GM18508 (cell line): ENCODE measurements around the gene KRTAP5-3.
"Not testable (repeated sequence)": the region's sequence is repeated elsewhere in the genome, so short reads cannot be mapped to it uniquely, and the experiment has no call there.

ENCODE experiments used
- ATAC-seq: cut with Tn5 transposase; IDR thresholded peaks from one replicate; pipeline ENCODE4 v1.9.1; 2021; ENCODE audit warnings: moderate number of reproducible peaks; ENCODE audit not compliant: insufficient read depth, unreplicated experiment

KRTAP5-3 gene

DNA sequence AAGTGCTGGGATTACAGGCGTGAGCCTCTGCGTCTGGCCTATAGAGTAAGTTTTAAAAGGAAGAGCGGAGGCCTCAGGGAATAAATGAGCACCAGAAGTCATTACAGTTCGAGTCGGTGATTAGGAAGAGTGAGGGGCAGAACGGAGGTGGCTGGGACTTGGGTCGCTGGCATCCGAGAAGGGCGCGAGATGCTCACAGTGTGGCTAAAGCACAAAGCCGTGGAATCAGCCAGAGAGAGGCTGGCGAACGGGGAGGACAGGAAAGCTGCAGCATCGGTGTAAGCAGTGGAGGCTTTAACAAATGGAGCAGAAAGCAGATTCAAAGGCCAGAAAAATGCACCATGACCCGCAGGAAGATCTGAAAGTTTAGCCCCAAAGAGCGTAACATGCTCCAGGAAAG lies 16.4 kb upstream of the KRTAP5-3 start:
- ATAC-seq, result no peak

DNA sequence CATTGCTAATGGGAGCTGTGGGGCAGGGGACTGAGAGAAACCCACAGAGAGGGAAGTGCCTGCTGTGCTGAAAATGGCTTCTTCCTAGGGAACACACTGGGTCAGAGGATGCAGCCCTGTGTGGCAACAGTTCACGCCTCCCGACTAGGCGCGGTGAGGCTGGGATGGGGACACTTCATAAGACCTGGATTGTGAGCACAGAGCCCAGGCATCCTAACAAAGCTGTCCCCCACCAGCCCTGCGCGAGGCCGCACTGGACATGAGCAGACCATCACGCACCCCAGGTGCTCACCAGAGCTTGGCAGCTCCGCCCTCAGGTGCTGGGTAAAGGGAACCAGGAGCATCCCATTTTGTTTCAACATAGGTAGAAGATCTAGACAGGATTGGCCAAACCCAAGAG lies 15.5 kb upstream of the KRTAP5-3 start:
- no peak for ATAC-seq

DNA sequence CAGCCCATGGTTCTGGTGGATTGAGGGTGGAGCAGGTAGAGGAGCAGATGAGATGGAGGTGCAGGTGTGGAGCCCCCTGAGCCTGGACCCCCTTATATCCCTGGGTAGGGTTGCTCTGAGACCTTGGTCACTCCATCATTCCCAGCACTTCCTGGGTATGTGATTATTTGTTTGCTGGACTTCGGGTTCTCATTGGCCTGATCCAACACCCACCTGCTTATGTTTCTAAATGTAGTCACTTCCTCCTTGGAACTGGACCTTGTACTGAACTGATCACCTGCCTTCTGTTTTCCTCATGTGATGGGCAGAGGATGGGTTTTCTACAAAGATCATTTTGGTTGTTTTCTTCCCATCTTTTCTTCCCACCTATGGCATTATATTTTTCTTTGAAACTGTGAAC lies 13.8 kb upstream of the KRTAP5-3 start, which contains the start of gene KRTAP5-4:
Gene KRTAP5-4 (minus strand): TSS at position 53 of the 400 bp plus-strand sequence. CDS start 45 bp downstream, at position 8.
- ATAC-seq, result no peak

DNA sequence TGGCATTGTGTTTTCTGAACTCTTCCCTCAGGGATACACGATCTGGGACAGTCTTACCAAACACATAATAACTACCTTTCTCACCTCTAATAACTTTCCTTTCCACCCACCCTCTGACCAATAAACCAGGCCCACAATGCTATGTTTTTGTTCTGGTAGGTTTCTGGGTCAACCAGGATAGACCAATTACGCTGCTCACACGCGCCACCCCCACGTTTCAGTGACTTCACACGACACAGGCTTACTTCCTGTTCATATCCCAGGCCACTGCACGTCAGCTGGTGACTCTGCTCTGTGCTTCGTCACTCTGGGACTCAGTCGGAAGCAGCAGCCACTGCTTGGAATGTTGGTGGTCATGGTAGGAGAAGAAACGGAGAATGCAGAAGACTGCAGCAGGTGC lies 11.2 kb upstream of the KRTAP5-3 start:
- no peak for ATAC-seq

DNA sequence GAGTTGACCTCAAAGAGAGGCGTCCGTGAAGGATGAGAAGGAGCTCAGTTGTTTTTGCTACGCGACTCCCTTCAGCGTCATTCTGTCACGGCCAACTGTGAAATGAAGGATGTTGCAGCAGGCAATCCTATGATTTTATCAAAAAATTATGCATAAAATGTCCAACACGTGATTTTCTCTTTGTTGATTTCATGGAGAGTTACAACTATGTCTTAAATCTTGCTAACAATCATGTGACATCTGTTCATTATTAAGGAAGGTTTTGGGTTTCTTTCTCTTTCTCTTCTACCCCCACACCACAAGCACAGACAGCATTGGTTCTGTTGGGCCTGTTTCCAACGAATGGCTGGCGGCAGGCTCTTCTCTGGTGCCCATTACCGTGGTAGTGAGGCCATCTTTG lies 10.0 kb upstream of the KRTAP5-3 start:
- no peak for ATAC-seq

DNA sequence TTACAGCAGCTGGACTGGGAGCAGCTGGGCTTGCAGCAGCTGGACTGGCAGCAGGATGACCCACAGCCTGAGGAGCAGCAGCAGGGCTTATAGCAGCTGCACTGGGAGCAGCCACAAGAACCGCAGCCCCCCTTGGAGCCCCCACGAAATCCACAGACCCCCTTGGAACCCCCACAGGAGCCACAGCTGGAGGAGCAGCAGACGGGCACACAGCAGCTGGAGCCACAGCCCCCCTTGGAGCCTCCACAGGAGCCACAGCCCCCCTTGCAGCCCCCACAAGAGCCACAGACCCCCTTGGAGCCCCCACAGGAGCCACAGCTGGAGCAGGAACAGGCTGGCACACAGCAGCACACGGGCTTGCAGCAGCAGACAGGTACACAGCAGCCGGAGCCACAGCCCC lies 362 bp downstream of the KRTAP5-3 start:
- ATAC-seq, result not testable (repeated sequence)

DNA sequence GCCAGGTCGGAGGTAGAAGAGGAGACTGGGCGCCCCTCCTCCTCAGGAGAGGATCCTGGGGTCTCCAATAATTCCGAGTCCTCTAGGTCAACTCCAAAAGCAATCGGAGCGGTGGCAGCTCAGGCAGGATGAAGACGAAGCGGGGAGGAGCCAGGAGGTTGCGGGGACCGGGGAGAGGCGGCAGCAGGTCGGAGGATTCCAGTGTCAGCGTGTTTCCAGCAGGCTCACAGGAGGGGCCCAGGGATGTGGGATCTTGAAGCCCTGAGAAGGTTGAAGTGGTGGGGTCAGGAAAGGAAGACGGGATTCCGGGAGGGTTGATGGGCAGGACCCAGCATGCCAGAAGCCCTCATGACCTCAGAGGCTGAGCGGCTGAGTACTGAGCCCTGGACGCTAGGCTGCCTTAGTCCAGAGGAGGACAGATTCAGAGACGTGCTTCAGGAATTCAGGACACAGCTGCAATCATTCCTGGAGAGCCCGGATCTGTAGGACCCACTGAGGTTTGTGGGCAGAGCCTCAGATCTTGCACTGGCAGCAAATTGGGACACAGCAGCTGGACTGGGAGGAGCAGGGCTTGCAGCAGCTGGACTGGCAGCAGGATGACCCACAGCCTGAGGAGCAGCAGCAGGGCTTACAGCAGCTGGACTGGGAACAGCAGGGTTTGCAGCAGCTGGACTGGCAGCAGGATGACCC lies 962 bp downstream of the KRTAP5-3 start:
- not testable (repeated sequence) for ATAC-seq

DNA sequence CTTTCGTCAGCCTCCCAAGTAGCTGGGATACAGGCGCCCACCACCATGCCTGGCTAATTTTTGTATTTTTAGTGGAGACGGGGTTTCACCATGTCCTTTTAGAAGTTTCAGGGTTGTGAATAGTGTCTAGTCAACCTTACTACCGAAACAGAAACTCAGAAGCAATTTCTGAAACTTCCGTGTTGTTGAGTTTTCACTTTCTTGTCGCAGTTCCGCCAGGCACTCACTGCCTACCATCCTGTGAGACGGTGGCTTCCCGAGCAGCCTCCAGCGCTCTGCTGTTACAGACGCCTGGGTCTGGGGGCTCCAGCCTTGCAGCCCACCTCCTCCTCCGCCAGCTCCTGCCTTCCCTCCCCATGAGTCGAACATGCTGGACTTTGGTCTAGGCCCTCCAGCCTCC lies 2.3 kb downstream of the KRTAP5-3 start:
- ATAC-seq, result not testable (repeated sequence)

DNA sequence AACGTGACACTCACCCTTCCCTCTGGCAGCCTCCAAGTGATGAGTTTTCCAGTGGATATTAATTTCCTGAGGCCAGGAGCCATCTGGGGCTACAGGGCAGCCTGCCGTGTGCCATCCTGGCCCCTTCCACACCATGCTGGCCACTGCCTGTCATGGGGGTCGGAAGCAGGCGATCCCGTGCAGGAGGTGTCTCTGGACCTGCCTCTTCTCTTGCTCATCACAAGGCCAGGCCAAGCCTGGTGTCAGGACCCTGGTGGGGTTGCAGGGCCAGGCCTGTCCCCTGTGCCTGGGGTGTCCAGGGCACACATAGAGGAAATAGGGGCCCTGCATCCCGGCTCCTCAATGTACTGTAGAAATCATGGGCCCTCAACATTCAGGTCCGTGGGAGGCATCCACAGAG lies 3.6 kb downstream of the KRTAP5-3 start:
- ATAC-seq, result no peak

DNA sequence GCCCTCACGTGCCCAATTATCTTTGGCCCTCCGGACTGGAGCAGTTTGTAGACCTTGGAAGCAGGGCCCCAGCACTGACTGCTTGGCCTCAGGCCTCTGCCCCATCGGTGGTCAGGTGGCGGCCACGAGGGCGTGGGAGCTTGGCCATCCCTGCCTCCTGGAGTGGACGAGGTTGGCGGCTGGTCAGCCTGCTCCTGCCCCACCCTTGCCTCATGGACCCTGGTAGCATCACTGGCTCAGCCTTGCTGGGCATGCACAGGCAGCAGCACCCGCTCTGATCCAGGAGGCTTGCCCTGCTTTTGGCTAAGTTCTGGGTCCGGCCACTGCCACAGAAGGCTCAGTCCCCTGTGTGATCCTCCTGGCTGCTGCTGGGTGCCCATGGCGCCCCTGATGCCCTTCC lies 4.1 kb downstream of the KRTAP5-3 start:
- ATAC-seq, result no peak

DNA sequence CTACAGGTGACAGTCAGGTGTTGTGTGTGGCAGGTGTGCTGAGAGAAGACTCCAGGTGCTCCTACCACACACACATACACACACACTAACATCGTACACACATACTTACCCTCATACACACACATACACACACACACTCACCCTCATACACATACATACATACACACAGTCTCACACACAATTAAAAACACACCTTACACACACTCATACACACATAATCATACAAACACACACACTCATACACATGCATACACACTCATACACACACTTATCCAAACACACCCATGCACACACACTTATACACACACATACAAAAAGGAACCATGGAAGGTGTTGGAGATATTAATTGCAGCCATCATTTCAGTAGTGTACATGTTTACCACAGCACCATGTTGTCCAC lies 4.6 kb downstream of the KRTAP5-3 start:
- no peak for ATAC-seq

DNA sequence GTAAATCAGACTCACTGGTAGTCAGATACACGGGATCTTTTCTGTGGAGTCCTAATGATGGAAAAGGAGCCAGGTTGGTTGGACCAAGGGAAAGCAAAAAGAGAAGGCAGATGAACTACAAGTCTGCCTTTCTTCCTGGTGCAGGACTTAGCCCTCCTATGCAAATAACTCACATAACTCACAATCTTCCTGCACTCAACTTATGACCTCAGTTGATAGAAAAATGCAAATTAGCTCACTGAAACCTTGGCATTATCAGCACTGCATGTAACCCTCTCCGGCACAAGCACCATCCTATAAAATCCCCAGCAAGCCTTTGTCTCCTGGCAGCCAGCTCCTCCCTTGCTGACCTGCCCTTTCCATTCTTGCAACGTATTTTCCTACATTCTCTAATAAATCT lies 6.6 kb downstream of the KRTAP5-3 start:
- ATAC-seq, result not testable (repeated sequence)

DNA sequence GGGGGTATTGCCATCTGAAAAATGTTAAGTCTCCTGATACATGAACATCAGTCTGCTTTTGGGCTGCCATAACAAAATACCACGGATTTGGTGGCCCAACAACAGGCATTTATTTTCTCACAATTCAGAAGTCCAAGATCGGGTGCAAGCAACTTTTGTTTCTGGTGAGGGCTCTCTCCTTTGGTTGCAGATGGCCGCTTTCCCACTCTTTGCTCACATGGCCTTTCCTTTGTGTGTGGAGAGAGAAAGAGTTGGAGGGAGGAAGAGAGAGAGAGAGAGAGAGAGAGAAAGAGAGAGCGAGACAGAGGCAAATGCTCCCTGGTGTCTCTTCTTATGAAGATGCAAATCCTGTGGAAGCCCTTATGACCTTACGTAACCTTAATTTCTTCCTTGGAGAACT lies 7.6 kb downstream of the KRTAP5-3 start:
- no peak for ATAC-seq

DNA sequence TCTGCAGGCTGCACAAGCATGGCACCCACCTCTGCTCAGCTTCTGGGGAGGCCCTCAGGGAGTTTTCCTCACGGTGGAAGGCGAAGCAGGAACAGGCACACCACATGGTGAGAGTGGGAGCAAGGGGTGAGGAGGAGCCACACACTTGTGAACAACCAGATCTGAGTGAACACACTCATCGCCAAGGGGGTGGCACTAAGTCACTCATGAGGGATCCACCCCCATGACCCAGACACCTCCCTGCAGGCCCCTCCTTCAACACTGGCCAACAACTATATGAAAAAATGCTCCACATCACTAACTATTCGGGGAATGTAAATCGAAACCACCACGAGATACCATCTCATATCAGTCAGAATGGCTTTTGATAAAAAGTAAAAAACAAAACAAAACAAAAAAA lies 9.4 kb downstream of the KRTAP5-3 start:
- ATAC-seq, result no peak

DNA sequence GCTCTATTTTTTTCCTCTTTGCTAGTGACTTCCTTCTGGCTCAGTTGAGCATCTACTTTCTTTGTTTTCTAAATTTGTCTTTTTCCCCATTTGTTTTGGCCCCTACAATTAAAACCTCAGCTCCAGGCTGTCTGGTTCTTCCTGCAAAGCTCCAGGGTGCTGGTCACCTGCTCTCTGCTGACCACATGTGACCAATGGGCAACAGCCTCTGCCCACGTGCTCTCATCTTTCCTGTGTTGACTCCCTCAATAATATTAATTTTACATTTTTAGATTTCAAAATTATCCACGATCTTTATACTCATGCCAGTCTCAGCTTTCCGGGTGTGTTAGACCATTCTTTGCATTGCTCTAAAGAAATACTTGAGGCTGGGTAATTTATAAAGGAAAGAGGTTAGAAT lies 9.9 kb downstream of the KRTAP5-3 start:
- not testable (repeated sequence) for ATAC-seq

DNA sequence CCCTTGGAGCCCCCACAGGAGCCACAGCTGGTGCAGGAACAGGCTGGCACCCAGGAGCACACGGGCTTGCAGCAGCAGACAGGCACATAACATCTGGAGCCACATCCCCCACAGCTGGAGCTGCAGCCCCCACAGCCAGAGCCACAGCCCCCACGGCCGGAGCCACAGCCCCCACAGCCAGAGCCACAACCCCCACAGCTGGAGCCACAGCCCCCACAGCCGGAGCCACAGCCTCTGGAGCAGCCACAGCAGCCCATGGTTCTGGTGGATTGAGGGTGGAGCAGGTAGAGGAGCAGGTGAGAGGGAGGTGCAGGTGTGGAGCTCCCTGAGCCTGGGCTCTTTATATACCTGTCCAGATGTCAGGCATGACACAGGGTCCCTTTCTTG lies 10.3 kb downstream of the KRTAP5-3 start, which contains the start of gene KRTAP5-2:
Gene KRTAP5-2 (minus strand): TSS at position 301 of the 387 bp plus-strand sequence. CDS start 44 bp downstream, at position 257.
- no peak for ATAC-seq

DNA sequence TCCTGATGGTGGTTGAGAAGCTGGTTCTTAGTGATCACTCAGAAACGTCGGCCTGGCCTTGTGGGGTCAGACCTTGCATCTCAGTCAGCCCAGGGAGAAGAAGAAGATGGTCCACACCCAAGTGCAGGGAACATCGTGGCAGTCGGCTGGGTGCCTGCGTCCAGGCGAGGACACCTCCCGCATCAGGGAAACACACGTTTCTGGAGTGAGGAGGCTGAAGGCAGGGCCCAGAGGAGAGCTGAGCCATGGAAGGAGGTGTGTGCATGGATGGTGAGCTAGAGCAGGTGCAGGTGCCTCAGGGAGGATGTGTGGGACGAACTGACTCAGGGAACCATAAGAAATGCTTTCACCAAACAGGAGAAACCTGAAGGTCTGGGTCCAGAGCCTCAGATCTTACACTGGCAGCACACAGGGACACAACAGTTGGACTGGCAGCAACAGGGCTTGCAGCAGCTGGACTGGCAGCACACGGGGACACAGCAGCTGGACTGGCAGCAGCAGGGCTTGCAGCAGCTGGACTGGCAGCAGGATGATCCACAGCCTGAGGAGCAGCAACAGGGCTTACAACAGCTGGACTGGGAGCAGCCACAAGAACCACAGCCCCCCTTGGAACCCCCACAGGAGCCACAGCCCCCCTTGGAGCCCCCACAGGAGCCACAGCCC lies 10.8 kb downstream of the KRTAP5-3 start:
- no peak for ATAC-seq

DNA sequence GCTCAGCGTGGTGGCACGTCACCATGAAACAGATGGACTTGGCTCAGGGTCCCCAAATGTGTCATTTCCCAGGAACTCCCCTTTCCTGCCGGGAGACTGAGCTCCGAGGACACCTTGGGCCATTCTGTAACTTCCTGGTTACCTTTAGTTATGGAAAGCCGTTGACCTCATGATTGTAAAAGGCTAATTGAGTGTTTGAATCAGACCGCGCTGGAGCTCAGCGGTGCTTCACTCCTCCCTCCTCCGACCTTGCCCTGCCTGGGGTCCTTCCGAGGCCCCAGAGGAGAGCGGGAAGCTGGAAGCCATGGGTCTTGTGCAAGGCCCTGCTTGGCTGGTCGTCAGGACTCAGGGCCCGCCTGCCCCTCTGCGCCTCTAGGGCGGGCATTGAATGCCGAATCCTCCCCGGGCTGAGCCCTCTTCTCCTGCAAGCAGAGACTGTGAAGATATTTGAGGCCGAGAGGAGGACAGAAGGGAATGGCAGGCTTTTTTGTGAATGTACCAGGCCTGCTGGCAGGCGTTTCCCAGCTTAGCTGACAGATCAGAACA lies 11.6 kb downstream of the KRTAP5-3 start:
- ATAC-seq, result not testable (repeated sequence)

DNA sequence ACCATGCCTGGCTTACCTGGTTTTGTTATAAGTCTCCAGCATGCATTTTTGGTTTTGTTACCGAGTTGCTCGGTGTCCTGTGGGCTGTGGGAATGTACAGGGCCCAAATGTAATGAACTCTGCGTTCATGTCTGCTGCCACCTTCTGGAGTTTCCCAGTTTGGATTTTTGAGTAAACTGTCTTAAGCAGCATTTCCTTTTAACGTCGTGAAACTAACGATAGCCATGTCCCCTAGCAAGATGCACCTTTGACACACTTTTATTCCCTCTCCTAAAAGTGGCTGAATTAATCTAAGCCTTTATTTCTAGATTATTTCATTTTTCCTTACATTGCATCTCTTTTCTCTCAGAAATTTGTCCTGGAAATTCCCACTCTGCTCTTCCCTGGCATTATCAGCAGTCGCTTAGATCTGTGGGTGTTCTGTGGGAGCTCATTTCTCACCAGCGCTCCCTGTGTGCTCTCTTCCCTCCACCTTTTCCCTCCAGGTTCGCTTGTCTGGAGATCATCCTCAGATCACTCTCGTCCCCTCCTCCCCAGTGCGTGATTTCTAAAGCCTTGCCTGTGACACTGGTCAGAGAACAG lies 12.2 kb downstream of the KRTAP5-3 start:
- ATAC-seq, result not testable (repeated sequence)

DNA sequence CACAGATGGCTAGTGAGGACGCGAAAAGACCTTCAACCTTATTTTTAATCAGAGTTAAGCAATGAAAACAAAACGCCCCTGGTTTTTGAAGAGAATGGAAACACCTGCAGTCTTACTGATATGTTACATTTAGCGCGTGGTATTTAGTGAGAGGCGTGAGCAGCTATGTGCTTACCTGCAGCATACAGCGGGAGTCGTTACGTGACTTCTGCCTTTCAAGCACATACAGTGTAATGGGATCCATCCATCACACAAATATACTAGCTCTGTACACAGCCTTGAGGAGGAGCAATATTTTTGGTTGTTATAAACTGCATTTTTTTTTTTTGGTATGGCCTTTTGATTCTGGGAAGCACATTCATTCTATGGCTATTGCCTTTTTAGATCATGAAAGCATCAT lies 15.6 kb downstream of the KRTAP5-3 start:
- no peak for ATAC-seq

DNA sequence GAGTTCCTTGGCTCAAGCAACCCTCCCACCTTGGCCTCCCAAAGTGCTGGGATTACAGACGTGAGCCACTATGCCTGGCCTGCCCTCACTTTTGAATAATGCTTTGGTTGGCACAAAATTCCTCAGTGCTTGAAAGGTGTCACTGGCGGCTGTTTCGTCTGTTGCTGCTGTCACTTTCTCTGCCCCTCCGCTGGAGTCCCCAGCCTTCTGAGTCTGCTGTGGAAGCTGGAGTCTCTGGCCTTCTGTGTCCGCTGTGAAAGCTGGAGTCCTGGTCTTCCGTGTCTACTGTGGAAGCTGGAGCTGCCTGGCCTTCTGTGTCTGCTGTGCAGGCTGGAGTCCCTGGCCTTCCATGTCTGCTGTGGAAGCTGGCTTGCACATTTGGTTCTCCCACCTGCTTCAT lies 18.3 kb downstream of the KRTAP5-3 start:
- no peak for ATAC-seq
